Cerebellar nuclear complex (tissue), 1 donor: ENCODE results near the gene TSPAN16.
"Not testable (repeated sequence)": the region's sequence is repeated elsewhere in the genome, so short reads cannot be mapped to it uniquely, and the experiment has no call there.

Experiments
- DNase-seq, 2 experiments: peaks; one replicate each; lab custom pipeline; 2025; lab: John Stamatoyannopoulos, UW

The TSPAN16 gene

GRCh38 chr19:11320278-11320995 lies 24.5 kb downstream of the TSPAN16 start:
- DNase-seq = not testable (repeated sequence)

GRCh38 chr19:11321191-11322126 lies 25.5 kb downstream of the TSPAN16 start:
- no peak for DNase-seq

- no peak for DNase-seq
Observed at GRCh38 chr19:11322269-11323024, 26.5 kb downstream of the TSPAN16 start.

- DNase-seq = no peak
Observed at GRCh38 chr19:11323601-11324078, 27.7 kb downstream of the TSPAN16 start.

GRCh38 chr19:11324079-11324661 lies 28.2 kb downstream of the TSPAN16 start:
- peak in 1 of 2 experiments; percentile 30 for DNase-seq

GRCh38 chr19:11324748-11325389 lies 28.9 kb downstream of the TSPAN16 start:
- no peak for DNase-seq

- no peak for DNase-seq
Observed at GRCh38 chr19:11325544-11325943, 29.6 kb downstream of the TSPAN16 start.

- DNase-seq = no peak
Observed at GRCh38 chr19:11330127-11330526, 34.2 kb downstream of the TSPAN16 start.

- no peak for DNase-seq
Observed at GRCh38 chr19:11331502-11331901, 35.5 kb downstream of the TSPAN16 start.

GRCh38 chr19:11332822-11333221 lies 36.9 kb downstream of the TSPAN16 start:
- DNase-seq = no peak

- DNase-seq = not testable (repeated sequence)
Observed at GRCh38 chr19:11333838-11334237, 37.9 kb downstream of the TSPAN16 start.

- no peak for DNase-seq
Observed at GRCh38 chr19:11335449-11336146, 39.6 kb downstream of the TSPAN16 start.

- DNase-seq = no peak
Observed at GRCh38 chr19:11337080-11337479, 41.1 kb downstream of the TSPAN16 start.

- no peak for DNase-seq
Observed at GRCh38 chr19:11338121-11338520, 42.2 kb downstream of the TSPAN16 start.

- no peak for DNase-seq
Observed at GRCh38 chr19:11338569-11339253, 42.8 kb downstream of the TSPAN16 start.

- DNase-seq = peak in 1 of 2 experiments; percentile 48
Observed at GRCh38 chr19:11339254-11340098, 43.5 kb downstream of the TSPAN16 start, which contains the start of gene RAB3D. RAB3D (minus strand) TSS chr19:11339657; CDS start chr19:11337399, 2,258 bp downstream.

- not testable (repeated sequence) for DNase-seq
Observed at GRCh38 chr19:11340099-11340467, 44.1 kb downstream of the TSPAN16 start.

GRCh38 chr19:11342429-11342828 lies 46.5 kb downstream of the TSPAN16 start:
- DNase-seq = no peak
